ENCODE data around the gene GORASP1. TPM values are rescaled to one million over a fixed set of nuclear protein-coding genes. Genes with fewer than 3 reads are reported as not detected.

GORASP1 gene
- total RNA-seq, 3 donors from 2014 or later, result 93.5 to 122 (median 94.7) TPM

DNA sequence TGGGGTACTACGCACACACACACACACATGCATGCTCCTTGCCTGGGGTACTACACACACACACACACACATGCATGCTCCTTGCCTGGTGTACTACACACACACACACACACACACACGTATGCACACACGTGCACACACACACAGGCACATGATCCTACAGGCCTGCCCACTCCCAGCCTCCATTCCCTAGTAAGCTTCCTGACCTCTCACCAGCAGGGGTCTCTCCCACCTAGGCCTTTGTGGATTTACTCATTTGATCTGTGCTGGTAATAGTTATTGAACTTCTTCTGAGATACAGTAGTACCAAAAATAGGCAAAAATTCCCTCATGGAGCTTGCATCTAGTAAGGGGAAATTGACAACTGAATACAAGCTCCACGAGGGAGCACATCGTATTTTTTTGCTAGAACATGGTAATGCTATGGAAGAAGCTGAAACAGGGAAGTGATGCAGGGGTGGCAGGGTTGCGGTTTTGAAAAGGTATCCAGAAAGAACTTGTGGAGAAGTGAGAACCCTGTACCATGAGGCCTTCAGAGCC lies 19.2 kb upstream of the GORASP1 start:
- H3K9me3 ChIP-seq, result no peaks in the 10 kb centered on the region
- H3K36me3 ChIP-seq (ENCODE audit: low read depth), result no peaks in the 10 kb centered on the region
- ATAC-seq, result peak; percentile 59
- TF ChIP-seq, protein P1, sequence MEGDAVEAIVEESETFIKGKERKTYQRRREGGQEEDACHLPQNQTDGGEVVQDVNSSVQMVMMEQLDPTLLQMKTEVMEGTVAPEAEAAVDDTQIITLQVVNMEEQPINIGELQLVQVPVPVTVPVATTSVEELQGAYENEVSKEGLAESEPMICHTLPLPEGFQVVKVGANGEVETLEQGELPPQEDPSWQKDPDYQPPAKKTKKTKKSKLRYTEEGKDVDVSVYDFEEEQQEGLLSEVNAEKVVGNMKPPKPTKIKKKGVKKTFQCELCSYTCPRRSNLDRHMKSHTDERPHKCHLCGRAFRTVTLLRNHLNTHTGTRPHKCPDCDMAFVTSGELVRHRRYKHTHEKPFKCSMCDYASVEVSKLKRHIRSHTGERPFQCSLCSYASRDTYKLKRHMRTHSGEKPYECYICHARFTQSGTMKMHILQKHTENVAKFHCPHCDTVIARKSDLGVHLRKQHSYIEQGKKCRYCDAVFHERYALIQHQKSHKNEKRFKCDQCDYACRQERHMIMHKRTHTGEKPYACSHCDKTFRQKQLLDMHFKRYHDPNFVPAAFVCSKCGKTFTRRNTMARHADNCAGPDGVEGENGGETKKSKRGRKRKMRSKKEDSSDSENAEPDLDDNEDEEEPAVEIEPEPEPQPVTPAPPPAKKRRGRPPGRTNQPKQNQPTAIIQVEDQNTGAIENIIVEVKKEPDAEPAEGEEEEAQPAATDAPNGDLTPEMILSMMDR (IDR thresholded peaks at IDR 0.05), result peak; percentile 12
- intact Hi-C loops (cut with DNase I, micrococcal nuclease), result loop anchor here (5.0 to 10.0 kb wide), 2 partner anchors 158 to 161 kb away; partner anchors contain the start of gene CX3CR1 (in 1 of the 2)
- DNase-seq, result peak in 1 of 3 donors; percentile 80
- H3K4me3 ChIP-seq, result no peak overlapping the region
- H3K4me1 ChIP-seq (ENCODE audit: low read depth), result peaks cover 8% of the 10 kb centered on the region

DNA sequence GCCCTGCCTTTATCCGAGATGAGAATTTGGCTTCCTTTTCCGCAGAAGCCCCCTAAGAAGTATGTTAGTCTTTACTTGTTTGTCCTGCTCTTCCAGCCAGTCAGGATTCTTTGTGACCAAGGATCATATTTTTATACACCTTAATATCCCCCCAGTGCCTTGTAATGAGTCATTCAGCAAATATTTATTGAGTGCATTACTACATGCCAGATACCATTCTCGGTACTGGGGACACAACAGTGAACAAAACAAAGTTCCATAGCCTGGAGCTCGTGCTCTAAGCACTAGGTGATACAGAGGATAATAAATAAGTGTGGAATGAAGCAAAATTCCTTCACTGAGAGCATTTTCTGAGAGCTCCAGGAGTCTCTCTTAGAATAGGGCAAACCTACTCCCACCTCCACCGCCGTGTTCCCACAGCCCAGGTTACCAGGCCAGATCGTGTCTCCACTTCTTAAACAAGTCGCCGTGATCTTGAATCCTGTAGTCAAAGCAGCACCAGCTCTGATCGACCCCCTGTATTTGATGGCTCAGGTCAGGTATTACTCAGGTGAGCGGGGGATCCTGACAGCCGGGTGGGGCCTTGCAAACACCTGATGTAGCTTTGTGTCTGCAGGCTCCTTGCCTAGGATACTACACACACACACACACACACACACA lies 18.5 kb upstream of the GORASP1 start:
- H3K36me3 ChIP-seq (ENCODE audit: low read depth), result no peaks in the 10 kb centered on the region
- peak; percentile 63 for ATAC-seq
- H3K9me3 ChIP-seq, result no peaks in the 10 kb centered on the region
- intact Hi-C loops (cut with DNase I, micrococcal nuclease), result loop anchor here (5.0 to 10.0 kb wide), 2 partner anchors 159 to 161 kb away; partner anchors contain the start of gene CX3CR1 (in 1 of the 2)
- no peak overlapping the region for H3K4me3 ChIP-seq
- TF ChIP-seq, protein P1 (IDR thresholded peaks at IDR 0.05), result no peak
- DNase-seq, result peak in 1 of 3 donors; percentile 34
- H3K4me1 ChIP-seq (ENCODE audit: low read depth), result peaks cover 8% of the 10 kb centered on the region

DNA sequence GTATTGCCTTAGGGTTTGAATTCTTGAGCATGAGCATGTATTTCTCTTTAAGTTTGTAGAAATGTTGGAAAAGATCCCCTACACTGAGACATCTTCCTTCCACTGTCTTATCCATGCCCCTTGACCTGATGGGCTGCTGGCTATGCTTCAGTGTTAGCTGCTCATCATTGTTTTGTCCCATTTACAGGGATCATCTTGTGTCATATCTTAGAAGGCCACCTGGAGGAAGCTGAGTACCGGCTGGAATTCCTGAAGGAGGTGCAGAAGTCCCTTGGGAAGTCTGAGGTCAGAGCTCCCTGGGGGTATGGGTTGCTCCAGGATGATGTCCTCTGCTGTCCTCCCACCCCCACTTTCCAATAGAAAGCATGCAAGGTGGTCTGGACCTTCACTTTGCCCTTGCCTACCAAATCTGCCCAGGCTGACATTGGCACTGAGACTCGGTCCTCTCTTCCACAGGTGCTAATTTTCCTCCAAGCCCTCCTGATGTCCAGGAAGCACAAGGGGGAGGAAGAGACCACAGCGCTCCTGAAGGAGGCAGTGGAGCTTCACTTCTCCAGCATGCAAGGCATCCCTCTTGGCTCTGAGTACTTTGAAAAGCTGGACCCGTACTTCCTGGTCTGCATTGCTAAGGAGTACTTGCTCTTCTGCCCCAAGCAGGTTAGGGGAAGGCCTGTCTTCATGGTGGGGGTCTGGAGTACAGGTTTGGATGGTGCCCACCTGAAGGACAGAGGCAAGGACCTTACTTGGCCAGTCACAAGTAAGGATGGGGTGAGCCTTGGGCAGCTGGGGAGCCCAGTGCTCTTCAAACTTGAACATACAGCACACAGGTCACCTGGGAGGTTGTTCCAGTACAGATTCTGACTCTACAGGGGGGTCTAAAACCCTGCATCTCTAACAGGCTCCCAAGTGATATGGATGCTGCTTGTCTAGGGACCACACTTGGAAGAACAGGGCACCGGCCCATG lies 17.7 kb upstream of the GORASP1 start:
- no peak overlapping the region for H3K4me3 ChIP-seq
- intact Hi-C loops (cut with DNase I, micrococcal nuclease), result loop anchor here (5.0 to 10.0 kb wide), 2 partner anchors 160 to 162 kb away; partner anchors contain the start of gene CX3CR1 (in 1 of the 2)
- ATAC-seq, result peak; percentile 80
- H3K4me1 ChIP-seq (ENCODE audit: low read depth), result peaks cover 8% of the 10 kb centered on the region
- peak in 1 of 3 donors; percentile 56 for DNase-seq
- no peaks in the 10 kb centered on the region for H3K36me3 ChIP-seq (ENCODE audit: low read depth)
- TF ChIP-seq, protein P1 (IDR thresholded peaks at IDR 0.05), result no peak
- no peaks in the 10 kb centered on the region for H3K9me3 ChIP-seq

DNA sequence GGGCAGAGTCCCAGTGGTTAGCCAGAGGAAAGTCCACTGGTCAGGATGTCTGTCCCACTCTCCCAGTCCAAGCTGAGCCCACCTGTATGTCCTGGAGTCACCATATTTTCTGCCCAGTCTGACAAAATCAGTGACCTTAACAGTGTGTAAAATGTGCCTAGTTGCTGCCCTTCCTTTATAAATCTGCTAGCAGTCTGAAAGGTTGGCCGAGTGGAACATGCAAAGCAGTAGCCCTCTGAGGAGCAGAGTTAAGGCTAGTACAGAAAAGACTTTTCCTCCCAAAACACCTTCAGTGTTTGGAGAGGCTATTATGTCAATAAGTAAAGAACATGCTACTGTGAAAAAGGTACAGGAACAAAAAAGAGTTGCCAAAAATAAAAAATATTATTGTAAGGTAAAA lies 15.4 kb upstream of the GORASP1 start:
- Histone ChIP-seq H3K4me1 (ENCODE audit: low read depth) (peaks cover 8% of the 10 kb centered on the region), H3K36me3 (ENCODE audit: low read depth) (no peaks in the 10 kb centered on the region), H3K9me3 (no peaks in the 10 kb centered on the region), H3K4me3 (no peak overlapping the region)
- DNase-seq (no peak), ATAC-seq (no peak)
- TF ChIP-seq, protein P1 (IDR thresholded peaks at IDR 0.05), result no peak
- intact Hi-C loops (cut with DNase I, micrococcal nuclease), result loop anchor here in 1 of 2 donors (10.0 kb wide), 1 partner anchor 162 kb away; the partner anchor contains the start of gene CX3CR1

DNA sequence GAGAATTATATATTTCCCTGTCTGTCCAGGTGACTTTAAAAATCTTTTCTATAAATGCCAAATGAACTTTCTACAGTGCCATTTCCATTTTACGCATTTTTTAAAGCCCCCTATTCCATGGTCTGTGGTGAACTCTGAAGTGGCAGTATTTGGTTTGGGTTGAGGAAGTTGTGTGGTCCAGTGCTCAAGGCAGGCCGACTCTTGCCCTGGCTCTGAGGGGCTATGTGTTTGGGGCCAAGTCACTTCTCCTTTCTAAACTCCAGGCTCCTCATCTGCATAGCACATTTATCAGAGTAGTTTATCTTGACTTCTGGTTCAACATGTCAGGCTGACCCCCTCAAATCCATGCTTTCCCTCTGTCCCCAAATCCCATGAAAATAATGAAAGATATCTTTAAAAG lies 14.2 kb upstream of the GORASP1 start:
- no peaks in the 10 kb centered on the region for H3K9me3 ChIP-seq
- H3K4me1 ChIP-seq (ENCODE audit: low read depth), result peaks cover 8% of the 10 kb centered on the region
- H3K4me3 ChIP-seq, result no peak overlapping the region
- TF ChIP-seq, protein P1 (IDR thresholded peaks at IDR 0.05), result no peak
- DNase-seq (no peak), ATAC-seq (no peak)
- H3K36me3 ChIP-seq (ENCODE audit: low read depth), result no peaks in the 10 kb centered on the region
- intact Hi-C loops (cut with DNase I, micrococcal nuclease), result loop anchor here in 1 of 2 donors (10.0 kb wide), 1 partner anchor 163 kb away; the partner anchor contains the start of gene CX3CR1

Data from mucosa of descending colon (tissue), 3 donors.